CD4-positive, alpha-beta T cell treated with Interleukin-2 at 100 ng/mL for 4 hours (primary cell): ENCODE measurements around the gene TNKS1BP1.
"Not testable (repeated sequence)": the region's sequence is repeated elsewhere in the genome, so short reads cannot be mapped to it uniquely, and the experiment has no call there.

Source experiments
- DNase-seq: peaks from one replicate; pipeline ENCODE4 v3.0.0-alpha.2; 2020; ENCODE audit warnings: low spot score

TNKS1BP1 gene

GRCh38 chr11:57311109-57311936 is 13.4 kb downstream of the TNKS1BP1 start:
- DNase-seq = peak; percentile 53

- DNase-seq = no peak
Observed at GRCh38 chr11:57310630-57311086, 14.1 kb downstream of the TNKS1BP1 start.

- no peak for DNase-seq
Observed at GRCh38 chr11:57310091-57310490, 14.7 kb downstream of the TNKS1BP1 start.

- no peak for DNase-seq
Observed at GRCh38 chr11:57309106-57310059, 15.4 kb downstream of the TNKS1BP1 start.

- no peak for DNase-seq
Observed at GRCh38 chr11:57308426-57309060, 16.2 kb downstream of the TNKS1BP1 start.

GRCh38 chr11:57307666-57308270 is 17.0 kb downstream of the TNKS1BP1 start:
- DNase-seq = no peak

- DNase-seq = no peak
Observed at GRCh38 chr11:57306940-57307565, 17.7 kb downstream of the TNKS1BP1 start.

- no peak for DNase-seq
Observed at GRCh38 chr11:57306161-57306876, 18.4 kb downstream of the TNKS1BP1 start.

- DNase-seq = no peak
Observed at GRCh38 chr11:57305523-57305922, 19.2 kb downstream of the TNKS1BP1 start.

GRCh38 chr11:57303990-57304579 is 20.7 kb downstream of the TNKS1BP1 start:
- no peak for DNase-seq

GRCh38 chr11:57303280-57303989 is 21.3 kb downstream of the TNKS1BP1 start:
- DNase-seq = no peak

GRCh38 chr11:57302489-57302888 is 22.3 kb downstream of the TNKS1BP1 start:
- no peak for DNase-seq

- no peak for DNase-seq
Observed at GRCh38 chr11:57301711-57302423, 22.9 kb downstream of the TNKS1BP1 start.

- DNase-seq = no peak
Observed at GRCh38 chr11:57300785-57301184, 24.0 kb downstream of the TNKS1BP1 start.

GRCh38 chr11:57299150-57299737 is 25.5 kb downstream of the TNKS1BP1 start:
- DNase-seq = no peak

GRCh38 chr11:57297221-57297620 is 27.5 kb downstream of the TNKS1BP1 start:
- DNase-seq = no peak

GRCh38 chr11:57296205-57296604 is 28.5 kb downstream of the TNKS1BP1 start:
- DNase-seq = not testable (repeated sequence)
